WTC11 (cell line): ENCODE results near the gene CREBBP. TPM values are rescaled to one million over a fixed set of nuclear protein-coding genes. Genes with fewer than 3 reads are reported as not detected.

Experiments used
- ATAC-seq: fragments of 200-7000 bp; cut with Tn5 transposase; 2 replicates; pipeline ENCODE4 v1.10.0; 2021; ENCODE audit warnings: mild to moderate bottlenecking, moderate library complexity
- CTCF ChIA-PET: fragments of 300-600 bp; sonication (Branson Sonifier 250); formaldehyde crosslinking; loops from one replicate; lab custom pipeline; 2021; ENCODE audit warnings: antibody characterized with exemption; lab: Charles Lee
- POLR2A ChIA-PET: fragments of 350-600 bp; sonication (Branson Sonifier 250); formaldehyde crosslinking; loops from one replicate; lab custom pipeline; 2021; ENCODE audit warnings: antibody characterized with exemption; lab: Charles Lee
- DNase-seq: peaks from one replicate; pipeline ENCODE4 v3.0.0; 2021; ENCODE audit warnings: low spot score
- H3K27ac Mint-ChIP-seq: 2 replicates; pipeline ENCODE4 v1.8.0; 2021; ENCODE audit warnings: mixed read lengths
- H3K27me3 Mint-ChIP-seq: 2 replicates; pipeline ENCODE4 v1.8.0; 2021; ENCODE audit warnings: low read depth, mild to moderate bottlenecking, moderate library complexity, mixed read lengths
- H3K36me3 Mint-ChIP-seq: 2 replicates; pipeline ENCODE4 v1.8.0; 2021; ENCODE audit warnings: mixed read lengths
- H3K4me1 Mint-ChIP-seq: 2 replicates; pipeline ENCODE4 v1.8.0; 2022; ENCODE audit warnings: mixed read lengths
- H3K4me3 Mint-ChIP-seq: 2 replicates; pipeline ENCODE4 v1.8.0; 2021; ENCODE audit warnings: mild to moderate bottlenecking, moderate library complexity, mixed read lengths
- H3K9me3 Mint-ChIP-seq: 2 replicates; pipeline ENCODE4 v1.8.0; 2021; ENCODE audit warnings: mixed read lengths
- AR ChIP-seq: fragments of 250-450 bp; sonication (Bioruptor Pico); IDR thresholded peaks from 2 replicates; pipeline ENCODE4 v1.9.0; 2021; ENCODE audit warnings: mild to moderate bottlenecking
- E2F4 ChIP-seq: sonication (generic); formaldehyde crosslinking; IDR thresholded peaks from 2 replicates; pipeline ENCODE4 v1.8.1; 2022; ENCODE audit warnings: low read depth, mild to moderate bottlenecking, moderate library complexity, missing genetic modification reagents, borderline replicate concordance
- IRF1 ChIP-seq: sonication (generic); formaldehyde crosslinking; IDR thresholded peaks from 2 replicates; pipeline ENCODE4 v1.8.0; 2023; ENCODE audit warnings: missing genetic modification reagents
- NR1H2 ChIP-seq: sonication (generic); formaldehyde crosslinking; IDR thresholded peaks from 2 replicates; pipeline ENCODE4 v1.9.0; 2021; ENCODE audit warnings: mild to moderate bottlenecking, moderate library complexity, missing genetic modification reagents
- TEAD1 ChIP-seq: sonication (generic); formaldehyde crosslinking; IDR thresholded peaks from 2 replicates; pipeline ENCODE4 v1.8.0; 2022; ENCODE audit warnings: mild to moderate bottlenecking, missing genetic modification reagents
- ZNF121 ChIP-seq: sonication (generic); formaldehyde crosslinking; IDR thresholded peaks from 2 replicates; pipeline ENCODE4 v1.8.0; 2023; ENCODE audit warnings: missing genetic modification reagents
- ZNF138 ChIP-seq: sonication (generic); formaldehyde crosslinking; conservative IDR thresholded peaks from 2 replicates; pipeline ENCODE4 v1.8.1; 2022; ENCODE audit warnings: mild to moderate bottlenecking, moderate library complexity, missing genetic modification reagents
- ZNF416 ChIP-seq: fragments of 250-450 bp; sonication (Bioruptor Pico); IDR thresholded peaks from 2 replicates; pipeline ENCODE4 v1.9.0; 2021; ENCODE audit warnings: mild to moderate bottlenecking, inconsistent platforms
- total RNA-seq: library from RNA; stranded (reverse); gene quantifications from 3 replicates; pipeline ENCODE4 v1.2.3, GENCODE V29; 2021
- TF ChIP-seq, protein P1 (sequence below): sonication (generic); formaldehyde crosslinking; IDR thresholded peaks from 2 replicates; pipeline ENCODE4 v1.8.1; 2022; ENCODE audit warnings: low read depth, missing genetic modification reagents, borderline replicate concordance
- TF ChIP-seq, protein P2 (sequence below): sonication (generic); formaldehyde crosslinking; IDR thresholded peaks from 2 replicates; pipeline ENCODE4 v1.8.1; 2023; ENCODE audit warnings: mild to moderate bottlenecking, moderate library complexity, missing genetic modification reagents
- TF ChIP-seq, protein P3 (sequence below): sonication (generic); formaldehyde crosslinking; conservative IDR thresholded peaks from 2 replicates; pipeline ENCODE4 v1.8.1; 2023; ENCODE audit warnings: mild to moderate bottlenecking, low read depth, missing genetic modification reagents, moderate library complexity
- TF ChIP-seq, protein P4 (sequence below): sonication (generic); formaldehyde crosslinking; IDR thresholded peaks from 2 replicates; pipeline ENCODE4 v1.8.1; 2023; ENCODE audit warnings: mild to moderate bottlenecking, missing genetic modification reagents, moderate library complexity
- TF ChIP-seq, protein P5 (sequence below): fragments of 250-450 bp; sonication (Bioruptor Pico); IDR thresholded peaks from 2 replicates; pipeline ENCODE4 v1.8.0; 2021; ENCODE audit warnings: mild to moderate bottlenecking
- TF ChIP-seq, protein P6 (sequence below): sonication (generic); formaldehyde crosslinking; conservative IDR thresholded peaks from 2 replicates; pipeline ENCODE4 v1.8.1; 2022; ENCODE audit warnings: mild to moderate bottlenecking, missing genetic modification reagents

The CREBBP gene
- total RNA-seq, 1 experiment from 2014 or later: 49.6 TPM

DNA sequence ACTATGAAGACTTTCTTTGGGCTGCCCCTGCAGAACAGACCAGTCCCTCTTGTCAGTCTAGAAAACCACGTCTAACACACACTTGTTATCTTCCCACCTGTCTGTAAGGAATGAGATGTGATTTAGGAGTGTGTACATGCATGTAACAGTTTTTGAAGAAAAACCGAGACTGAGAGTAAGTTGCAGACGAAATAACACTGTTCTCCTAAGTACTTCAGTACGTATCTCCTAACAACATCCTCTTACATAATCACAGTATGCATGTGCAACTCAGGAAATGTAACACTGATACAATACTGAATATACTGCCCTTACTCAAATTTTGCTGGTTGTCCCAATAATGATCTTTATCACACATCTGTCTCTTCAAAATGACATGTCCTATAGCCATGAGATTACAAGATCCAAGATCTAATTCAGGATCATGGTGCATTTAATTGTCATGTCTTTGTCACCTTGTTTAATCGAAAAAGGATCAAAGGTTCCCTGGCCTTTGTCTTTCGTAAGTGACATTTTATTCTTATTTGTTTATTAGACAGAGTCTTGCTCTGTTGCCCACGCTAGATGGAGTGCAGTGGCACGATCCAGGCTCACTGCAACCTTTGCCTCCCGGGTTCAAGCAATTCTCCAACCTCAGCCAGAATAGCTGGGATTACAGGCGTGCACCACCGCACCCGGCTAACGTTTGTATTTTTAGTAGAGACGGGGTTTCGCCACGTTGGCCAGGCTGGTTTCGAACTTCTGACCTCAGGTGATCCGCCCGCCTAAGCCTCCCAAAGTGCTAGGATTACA lies 25.6 kb downstream of the CREBBP start:
- Mint-ChIP-seq H3K27ac (peak overlapping the region; percentile 1; the same call in 1 of the 2 replicates), H3K9me3 (no peaks in the 10 kb centered on the region), H3K27me3 (no peaks in the 10 kb centered on the region), H3K36me3 (no peaks in the 10 kb centered on the region), H3K4me1 (peaks cover 34% of the 10 kb centered on the region), H3K4me3 (no peak overlapping the region)
- TF ChIP-seq TEAD1 (CRISPR knock-in tag): no peak
- no peak for TF ChIP-seq AR (CRISPR knock-in tag)
- TF ChIP-seq, protein P1, sequence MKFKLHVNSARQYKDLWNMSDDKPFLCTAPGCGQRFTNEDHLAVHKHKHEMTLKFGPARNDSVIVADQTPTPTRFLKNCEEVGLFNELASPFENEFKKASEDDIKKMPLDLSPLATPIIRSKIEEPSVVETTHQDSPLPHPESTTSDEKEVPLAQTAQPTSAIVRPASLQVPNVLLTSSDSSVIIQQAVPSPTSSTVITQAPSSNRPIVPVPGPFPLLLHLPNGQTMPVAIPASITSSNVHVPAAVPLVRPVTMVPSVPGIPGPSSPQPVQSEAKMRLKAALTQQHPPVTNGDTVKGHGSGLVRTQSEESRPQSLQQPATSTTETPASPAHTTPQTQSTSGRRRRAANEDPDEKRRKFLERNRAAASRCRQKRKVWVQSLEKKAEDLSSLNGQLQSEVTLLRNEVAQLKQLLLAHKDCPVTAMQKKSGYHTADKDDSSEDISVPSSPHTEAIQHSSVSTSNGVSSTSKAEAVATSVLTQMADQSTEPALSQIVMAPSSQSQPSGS (CRISPR knock-in tag): no peak
- CTCF ChIA-PET: interaction anchor here (1.1 kb wide), 1 partner anchor 26 kb away, joined by 4 read pairs; the partner anchor contains the start of gene CREBBP
- POLR2A ChIA-PET: no interaction called here
- DNase-seq: no peak
- no peak for ATAC-seq

- H3K36me3 Mint-ChIP-seq: peaks cover 13% of the 10 kb centered on the region
- DNase-seq: no peak
- ChIA-PET CTCF (no interaction called here), POLR2A (no interaction called here)
- H3K27ac Mint-ChIP-seq: peak overlapping the region; percentile 55; the same call in 1 of the 2 replicates
- TF ChIP-seq IRF1 (CRISPR knock-in tag) (no peak), ZNF121 (CRISPR knock-in tag) (peak; percentile 39; the same call in 1 of the 2 replicates)
- no peak overlapping the region for H3K4me3 Mint-ChIP-seq
- no peaks in the 10 kb centered on the region for H3K9me3 Mint-ChIP-seq
- H3K27me3 Mint-ChIP-seq: no peaks in the 10 kb centered on the region
- 0 out of 2 replicates have a peak, but pooled peaks cover 4% of the 10 kb centered on the region for H3K4me1 Mint-ChIP-seq
- ATAC-seq: no peak
Measured at GRCh38 chr16:3850544-3850899, 30.0 kb downstream of the CREBBP start.

DNA sequence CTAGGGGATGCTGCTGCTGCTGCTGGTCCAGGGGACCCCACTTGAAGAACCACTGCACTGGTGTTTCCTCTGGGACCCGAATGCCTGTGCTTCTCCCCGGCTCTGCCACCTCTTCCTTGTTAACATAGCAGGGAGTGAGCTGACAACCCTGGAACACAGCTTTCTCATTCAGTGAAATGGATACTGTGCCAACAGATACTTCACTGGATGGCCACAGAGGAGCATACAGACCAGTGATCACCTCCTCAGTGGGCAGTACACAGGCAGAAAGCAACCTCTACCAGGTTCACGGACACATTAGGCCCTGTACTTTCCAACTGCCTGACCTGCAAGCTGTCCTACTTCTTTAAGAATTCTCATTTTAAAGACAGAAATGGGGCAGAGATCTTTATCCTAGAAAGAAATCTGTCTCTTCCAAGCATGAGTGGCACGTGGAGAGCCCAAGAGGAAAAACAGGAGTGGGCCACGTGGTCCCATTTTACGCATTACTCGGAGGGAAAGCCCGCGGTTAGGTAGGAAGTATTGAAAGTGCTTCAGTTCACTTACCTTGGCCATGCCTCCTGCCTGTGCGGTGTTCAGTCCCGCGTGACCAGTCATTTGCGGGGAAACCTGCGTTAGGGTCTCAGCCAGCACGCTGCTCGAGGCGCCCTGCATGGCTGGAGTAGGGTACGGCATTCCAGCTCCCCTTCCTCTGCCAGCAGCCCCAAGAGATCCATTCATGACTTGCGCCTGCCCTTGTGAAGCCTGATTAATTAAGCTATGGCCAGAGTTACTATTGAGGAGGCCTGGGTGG lies 30.6 kb downstream of the CREBBP start:
- Mint-ChIP-seq H3K9me3 (no peaks in the 10 kb centered on the region), H3K4me3 (no peak overlapping the region), H3K27ac (no peak overlapping the region; the same call in 1 of the 2 replicates), H3K4me1 (0 out of 2 replicates have a peak, but pooled peaks cover 4% of the 10 kb centered on the region), H3K36me3 (peaks cover 13% of the 10 kb centered on the region), H3K27me3 (no peaks in the 10 kb centered on the region)
- ChIA-PET CTCF (interaction anchor here (0.6 kb wide), 2 partner anchors 70 to 90 kb away, joined by 3 read pairs; no protein-coding TSS in a partner anchor), POLR2A (interaction anchor here (0.6 kb wide), 1 partner anchor 404 kb away, joined by 4 read pairs; no protein-coding TSS in a partner anchor)
- DNase-seq: no peak
- no peak for ATAC-seq
- TF ChIP-seq, protein P2, sequence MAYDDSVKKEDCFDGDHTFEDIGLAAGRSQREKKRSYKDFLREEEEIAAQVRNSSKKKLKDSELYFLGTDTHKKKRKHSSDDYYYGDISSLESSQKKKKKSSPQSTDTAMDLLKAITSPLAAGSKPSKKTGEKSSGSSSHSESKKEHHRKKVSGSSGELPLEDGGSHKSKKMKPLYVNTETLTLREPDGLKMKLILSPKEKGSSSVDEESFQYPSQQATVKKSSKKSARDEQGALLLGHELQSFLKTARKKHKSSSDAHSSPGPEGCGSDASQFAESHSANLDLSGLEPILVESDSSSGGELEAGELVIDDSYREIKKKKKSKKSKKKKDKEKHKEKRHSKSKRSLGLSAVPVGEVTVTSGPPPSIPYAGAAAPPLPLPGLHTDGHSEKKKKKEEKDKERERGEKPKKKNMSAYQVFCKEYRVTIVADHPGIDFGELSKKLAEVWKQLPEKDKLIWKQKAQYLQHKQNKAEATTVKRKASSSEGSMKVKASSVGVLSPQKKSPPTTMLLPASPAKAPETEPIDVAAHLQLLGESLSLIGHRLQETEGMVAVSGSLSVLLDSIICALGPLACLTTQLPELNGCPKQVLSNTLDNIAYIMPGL (CRISPR knock-in tag): no peak
- TF ChIP-seq, protein P3, sequence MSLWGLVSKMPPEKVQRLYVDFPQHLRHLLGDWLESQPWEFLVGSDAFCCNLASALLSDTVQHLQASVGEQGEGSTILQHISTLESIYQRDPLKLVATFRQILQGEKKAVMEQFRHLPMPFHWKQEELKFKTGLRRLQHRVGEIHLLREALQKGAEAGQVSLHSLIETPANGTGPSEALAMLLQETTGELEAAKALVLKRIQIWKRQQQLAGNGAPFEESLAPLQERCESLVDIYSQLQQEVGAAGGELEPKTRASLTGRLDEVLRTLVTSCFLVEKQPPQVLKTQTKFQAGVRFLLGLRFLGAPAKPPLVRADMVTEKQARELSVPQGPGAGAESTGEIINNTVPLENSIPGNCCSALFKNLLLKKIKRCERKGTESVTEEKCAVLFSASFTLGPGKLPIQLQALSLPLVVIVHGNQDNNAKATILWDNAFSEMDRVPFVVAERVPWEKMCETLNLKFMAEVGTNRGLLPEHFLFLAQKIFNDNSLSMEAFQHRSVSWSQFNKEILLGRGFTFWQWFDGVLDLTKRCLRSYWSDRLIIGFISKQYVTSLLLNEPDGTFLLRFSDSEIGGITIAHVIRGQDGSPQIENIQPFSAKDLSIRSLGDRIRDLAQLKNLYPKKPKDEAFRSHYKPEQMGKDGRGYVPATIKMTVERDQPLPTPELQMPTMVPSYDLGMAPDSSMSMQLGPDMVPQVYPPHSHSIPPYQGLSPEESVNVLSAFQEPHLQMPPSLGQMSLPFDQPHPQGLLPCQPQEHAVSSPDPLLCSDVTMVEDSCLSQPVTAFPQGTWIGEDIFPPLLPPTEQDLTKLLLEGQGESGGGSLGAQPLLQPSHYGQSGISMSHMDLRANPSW: no peak
- no peak for TF ChIP-seq TEAD1 (CRISPR knock-in tag)
- TF ChIP-seq, protein P4, sequence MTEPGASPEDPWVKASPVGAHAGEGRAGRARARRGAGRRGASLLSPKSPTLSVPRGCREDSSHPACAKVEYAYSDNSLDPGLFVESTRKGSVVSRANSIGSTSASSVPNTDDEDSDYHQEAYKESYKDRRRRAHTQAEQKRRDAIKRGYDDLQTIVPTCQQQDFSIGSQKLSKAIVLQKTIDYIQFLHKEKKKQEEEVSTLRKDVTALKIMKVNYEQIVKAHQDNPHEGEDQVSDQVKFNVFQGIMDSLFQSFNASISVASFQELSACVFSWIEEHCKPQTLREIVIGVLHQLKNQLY (CRISPR knock-in tag): no peak
- TF ChIP-seq, protein P5, sequence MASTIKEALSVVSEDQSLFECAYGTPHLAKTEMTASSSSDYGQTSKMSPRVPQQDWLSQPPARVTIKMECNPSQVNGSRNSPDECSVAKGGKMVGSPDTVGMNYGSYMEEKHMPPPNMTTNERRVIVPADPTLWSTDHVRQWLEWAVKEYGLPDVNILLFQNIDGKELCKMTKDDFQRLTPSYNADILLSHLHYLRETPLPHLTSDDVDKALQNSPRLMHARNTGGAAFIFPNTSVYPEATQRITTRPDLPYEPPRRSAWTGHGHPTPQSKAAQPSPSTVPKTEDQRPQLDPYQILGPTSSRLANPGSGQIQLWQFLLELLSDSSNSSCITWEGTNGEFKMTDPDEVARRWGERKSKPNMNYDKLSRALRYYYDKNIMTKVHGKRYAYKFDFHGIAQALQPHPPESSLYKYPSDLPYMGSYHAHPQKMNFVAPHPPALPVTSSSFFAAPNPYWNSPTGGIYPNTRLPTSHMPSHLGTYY (CRISPR knock-in tag): no peak
- no peak for TF ChIP-seq E2F4 (CRISPR knock-in tag)
- no peak for TF ChIP-seq NR1H2 (CRISPR knock-in tag)
- no peak for TF ChIP-seq ZNF416
- TF ChIP-seq, protein P6, sequence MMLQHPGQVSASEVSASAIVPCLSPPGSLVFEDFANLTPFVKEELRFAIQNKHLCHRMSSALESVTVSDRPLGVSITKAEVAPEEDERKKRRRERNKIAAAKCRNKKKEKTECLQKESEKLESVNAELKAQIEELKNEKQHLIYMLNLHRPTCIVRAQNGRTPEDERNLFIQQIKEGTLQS: no peak
- TF ChIP-seq ZNF138: no peak
